ENCODE results near the gene IPO7.

GRCh38 chr11:9446230-9446629, 61.8 kb downstream of the IPO7 start:
- TF ChIP-seq CTCF (conservative IDR thresholded peaks at IDR 0.05 in 1 of 2, IDR thresholded peaks at IDR 0.05 in 1 of 2; ENCODE audit: low read depth in 1 of 2, low read length in 2 of 2) (no peak), EZH2 (IDR thresholded peaks at IDR 0.05; ENCODE audit: low read length, missing control alignments) (no peak)
